ENCODE results near the gene FKBP1C.
"Not testable (repeated sequence)": the region's sequence is repeated elsewhere in the genome, so short reads cannot be mapped to it uniquely, and the experiment has no call there.

FKBP1C gene

DNA sequence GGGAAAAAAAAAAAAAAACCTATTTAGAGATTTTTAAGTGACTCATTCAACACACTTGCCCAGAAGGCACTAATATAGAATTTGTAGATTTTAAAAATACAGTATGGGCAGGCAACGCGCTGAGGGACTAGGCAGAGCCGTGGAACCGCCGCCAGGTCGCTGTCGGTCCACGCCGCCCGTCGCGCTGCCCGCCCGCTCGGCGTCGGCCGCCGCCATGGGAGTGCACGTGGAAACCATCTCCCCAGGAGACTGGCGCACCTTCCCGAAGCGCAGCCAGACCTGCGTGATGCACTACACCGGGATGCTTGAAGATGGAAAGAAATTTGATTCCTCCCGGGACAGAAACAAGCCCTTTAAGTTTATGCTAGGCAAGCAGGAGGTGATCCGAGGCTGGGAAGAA lies at the start of gene FKBP1C:
Gene FKBP1C (plus strand): TSS at position 127 of the 400 bp plus-strand sequence.
- DNase-seq (ENCODE audit: low read depth in 2 of 2, low spot score in 1 of 2) = not testable (repeated sequence)

DNA sequence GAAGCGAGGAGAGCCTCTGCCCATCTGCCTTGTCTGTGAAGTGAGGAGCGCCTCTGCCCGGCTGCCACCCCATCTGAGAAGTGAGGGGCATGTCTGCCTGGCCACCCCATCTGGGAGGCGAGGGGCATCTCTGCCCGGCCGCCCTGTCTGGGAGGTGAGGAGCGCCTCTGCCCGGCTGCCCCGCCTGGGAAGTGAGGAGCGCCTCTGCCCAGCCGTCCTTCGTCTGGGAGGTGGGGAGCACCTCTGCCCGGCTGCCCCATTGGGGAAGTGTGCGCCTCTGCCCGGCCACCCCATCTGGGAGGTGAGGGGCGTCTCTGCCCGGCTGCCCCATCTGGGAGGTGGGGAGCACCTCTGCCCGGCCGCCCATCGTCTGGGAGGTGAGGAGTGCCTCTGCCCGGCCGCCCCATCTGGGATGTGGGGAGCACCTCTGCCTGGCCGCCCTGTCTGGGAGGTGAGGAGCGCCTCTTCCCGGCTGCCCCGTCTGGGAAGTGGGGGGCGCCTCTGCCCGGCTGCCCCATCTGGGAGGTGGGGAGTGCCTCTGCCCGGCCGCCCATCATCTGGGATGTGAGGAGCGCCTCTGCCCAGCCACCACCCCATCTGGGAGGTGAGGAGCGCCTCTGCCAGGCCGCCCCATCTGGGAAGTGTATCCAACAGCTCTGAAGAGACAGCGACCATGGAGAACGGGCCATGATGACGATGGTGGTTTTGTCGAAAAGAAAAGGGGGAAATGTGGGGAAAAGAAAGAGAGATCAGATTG lies 47.0 kb upstream of the FKBP1C start:
- DNase-seq (ENCODE audit: low read depth in 2 of 2, low spot score in 1 of 2) = not testable (repeated sequence)

DNA sequence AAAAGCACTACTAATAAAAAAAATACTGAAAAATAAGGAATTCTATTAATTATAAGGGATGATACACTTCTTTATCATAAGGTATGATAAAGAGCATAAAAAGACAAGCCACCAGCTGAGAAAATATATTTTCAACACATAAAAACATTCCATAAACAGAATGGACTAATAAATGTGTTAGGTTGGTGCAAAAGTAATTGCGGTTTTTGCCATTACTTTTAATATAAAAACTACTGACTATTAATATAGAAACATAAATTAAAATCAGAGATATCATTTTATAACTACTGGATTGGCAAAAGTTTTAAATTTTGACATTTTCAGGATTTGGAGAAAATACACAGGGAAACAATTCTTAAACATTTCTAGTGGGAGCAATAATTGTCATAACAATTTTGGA lies 37.1 kb upstream of the FKBP1C start:
- DNase-seq (ENCODE audit: low read depth in 2 of 2, low spot score in 1 of 2) = no peak

DNA sequence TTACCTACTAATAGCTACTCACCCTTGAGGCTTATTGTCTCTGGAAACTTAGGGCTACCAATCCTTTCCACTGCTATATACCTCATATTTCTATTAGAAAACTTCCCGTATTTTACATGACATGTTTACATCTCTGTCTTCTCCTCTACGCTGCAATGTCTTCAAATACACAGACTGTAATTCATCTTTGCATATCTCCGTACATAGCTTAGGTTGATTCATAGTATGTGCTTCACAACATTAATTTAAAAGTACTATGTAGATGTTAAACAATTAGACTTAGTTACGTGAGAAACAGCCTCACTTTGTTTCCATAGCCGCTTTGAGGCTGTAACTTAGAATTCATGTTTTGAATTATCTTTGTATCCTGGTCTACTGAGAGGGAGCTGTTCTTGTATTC lies 35.1 kb upstream of the FKBP1C start:
- no peak for DNase-seq (ENCODE audit: low read depth in 2 of 2, low spot score in 1 of 2)

DNA sequence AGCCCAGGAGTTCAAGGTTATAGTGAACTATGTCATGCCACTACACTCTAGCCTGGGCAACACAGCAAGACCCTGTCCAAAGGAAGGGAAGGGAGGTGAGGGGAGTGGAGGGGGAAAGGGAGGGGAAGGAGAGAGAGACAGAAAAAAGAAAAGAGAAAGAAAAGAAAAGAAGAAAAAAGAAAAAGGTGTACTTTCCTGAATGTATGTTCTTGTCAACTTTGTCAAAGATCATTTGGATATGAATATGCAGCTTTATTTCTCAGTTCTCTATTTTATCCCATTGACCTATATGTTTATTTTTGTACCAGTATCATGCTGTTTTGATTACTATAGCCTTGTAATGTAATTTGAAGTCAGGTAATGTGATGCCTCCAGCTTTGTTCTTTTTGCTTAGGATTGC lies 30.9 kb upstream of the FKBP1C start:
- DNase-seq (ENCODE audit: low read depth in 2 of 2, low spot score in 1 of 2) = no peak

DNA sequence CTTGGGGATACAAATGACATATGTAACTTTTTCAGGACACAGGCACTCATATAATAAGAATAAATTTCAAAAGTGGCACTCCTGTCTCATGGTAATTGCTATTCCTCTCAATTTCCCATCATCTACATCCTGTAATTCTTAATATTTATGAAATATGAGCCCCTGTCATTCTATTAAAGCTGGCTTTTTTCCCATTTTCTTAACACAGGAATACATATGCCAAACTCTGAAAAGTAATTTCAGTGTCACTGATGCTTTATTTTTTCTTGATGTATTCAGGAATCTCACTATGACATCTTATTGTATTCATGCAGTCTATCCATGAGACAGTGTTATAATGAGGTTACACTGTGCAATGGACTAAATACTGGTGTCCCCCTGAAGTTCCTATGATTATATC lies 24.3 kb upstream of the FKBP1C start:
- DNase-seq (ENCODE audit: low read depth in 2 of 2, low spot score in 1 of 2) = no peak

DNA sequence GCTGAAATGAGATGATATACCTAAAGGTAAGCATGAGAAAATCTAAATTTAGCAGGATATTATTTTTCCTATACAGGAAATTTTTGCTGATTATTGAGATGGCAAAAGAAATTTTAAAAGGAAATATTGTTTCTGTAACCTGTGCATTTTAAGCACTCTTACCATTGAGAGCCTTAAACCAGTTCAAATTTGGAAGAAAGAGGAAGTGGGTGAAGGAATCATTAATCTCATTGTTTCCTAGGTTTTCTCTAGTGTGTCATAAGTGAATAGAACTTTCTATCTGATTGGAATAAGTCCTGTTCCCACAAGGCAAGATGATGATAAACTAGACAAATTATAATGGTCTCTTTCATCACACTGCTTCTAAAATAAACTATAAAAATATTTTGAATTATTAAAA lies 22.4 kb upstream of the FKBP1C start:
- no peak for DNase-seq (ENCODE audit: low read depth in 2 of 2, low spot score in 1 of 2)

DNA sequence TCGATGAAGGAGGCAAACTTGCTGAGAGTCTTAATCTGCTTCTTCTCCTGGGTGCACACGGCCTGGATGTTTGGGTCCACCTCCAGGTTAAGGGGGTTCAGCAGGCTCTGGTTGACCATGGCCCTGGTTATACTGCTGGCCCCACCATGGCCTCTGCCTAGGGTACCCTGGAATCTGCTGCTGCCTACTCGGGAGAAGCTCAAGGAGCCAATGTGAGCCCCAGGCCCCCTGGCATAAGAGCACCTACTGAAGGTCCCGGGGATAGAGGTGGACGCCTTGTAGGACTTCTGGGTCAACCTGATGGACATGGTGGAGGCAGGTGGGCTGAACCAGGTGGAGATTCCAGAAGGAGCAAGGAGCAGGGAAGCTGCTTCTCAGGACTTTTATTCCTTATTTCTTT lies 17.9 kb upstream of the FKBP1C start:
- DNase-seq (ENCODE audit: low read depth in 2 of 2, low spot score in 1 of 2) = no peak

DNA sequence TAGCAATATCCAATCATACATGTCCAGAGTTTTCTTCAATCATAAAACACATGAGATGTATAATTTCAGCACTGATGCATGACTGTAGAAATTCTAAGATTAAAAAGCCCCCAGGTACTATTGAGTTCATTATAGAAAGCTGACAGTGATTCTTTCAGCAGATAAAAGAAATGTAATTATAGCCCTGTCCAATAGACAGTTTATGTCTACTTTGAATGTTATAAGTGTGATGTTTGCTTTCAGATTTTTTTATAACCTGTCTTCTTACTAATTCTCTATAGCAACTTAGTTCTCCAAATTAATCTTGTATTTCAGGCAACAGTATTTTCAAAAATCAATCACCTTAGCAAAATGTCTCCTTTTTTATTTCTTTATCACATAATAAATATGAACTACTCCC lies 13.5 kb upstream of the FKBP1C start:
- no peak for DNase-seq (ENCODE audit: low read depth in 2 of 2, low spot score in 1 of 2)

DNA sequence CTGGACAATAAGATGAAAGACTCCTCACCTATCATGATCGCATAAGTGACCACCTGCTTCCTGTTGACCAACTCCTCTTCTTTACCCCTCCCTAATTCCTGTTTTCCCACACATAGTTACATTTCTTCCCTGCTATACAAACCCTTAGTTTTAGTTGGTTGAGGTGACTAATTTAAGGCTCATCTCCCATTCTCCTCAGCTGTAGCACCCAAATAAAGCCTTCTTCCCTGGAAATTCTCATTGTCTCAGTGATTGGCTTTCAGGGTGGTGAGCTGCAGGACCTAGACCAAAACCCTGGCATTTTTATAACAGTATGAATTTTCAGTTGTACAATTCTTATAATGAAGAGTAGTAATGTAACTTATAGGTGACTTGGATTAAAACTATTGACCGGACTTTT lies 2.1 kb downstream of the FKBP1C start:
- no peak for DNase-seq (ENCODE audit: low read depth in 2 of 2, low spot score in 1 of 2)

DNA sequence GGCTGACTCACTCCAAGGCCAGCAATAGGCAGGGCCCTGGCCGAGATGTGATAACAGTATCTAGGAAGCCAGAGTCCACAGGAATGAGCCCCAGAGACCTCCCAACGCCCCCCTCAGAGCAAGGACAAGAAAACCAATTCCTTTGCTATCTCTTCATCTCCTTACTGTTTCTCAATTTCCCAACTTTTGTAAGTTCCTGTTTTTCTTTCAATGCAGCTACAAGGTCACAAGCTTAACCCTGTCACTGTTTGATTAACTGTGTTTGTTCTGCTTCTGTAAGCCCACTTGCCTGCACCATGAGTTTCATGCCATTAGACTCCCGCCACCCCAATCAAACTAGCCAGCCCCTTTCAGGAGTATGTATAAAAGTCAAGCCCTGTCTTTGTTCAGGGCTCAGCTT lies 3.5 kb downstream of the FKBP1C start:
- no peak for DNase-seq (ENCODE audit: low read depth in 2 of 2, low spot score in 1 of 2)

DNA sequence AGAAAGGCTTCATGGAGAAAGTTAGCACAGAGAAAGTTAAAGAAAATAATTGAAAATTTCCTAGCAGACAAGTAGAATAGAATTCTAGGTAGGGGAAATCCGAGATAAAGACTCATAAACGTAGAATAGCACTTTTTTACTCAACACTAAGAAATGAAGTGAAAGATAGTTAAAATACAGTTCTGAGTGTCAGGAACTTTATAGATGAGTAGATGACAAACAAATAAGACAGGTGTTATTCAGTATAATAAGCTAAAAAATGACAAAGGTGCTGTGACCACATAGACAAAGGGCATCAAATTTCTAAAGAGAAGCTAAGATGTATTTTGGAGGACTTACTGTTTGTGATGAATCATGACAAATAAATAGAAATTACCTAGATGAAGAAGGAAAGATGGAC lies 12.9 kb downstream of the FKBP1C start:
- DNase-seq (ENCODE audit: low read depth in 2 of 2, low spot score in 1 of 2) = no peak

DNA sequence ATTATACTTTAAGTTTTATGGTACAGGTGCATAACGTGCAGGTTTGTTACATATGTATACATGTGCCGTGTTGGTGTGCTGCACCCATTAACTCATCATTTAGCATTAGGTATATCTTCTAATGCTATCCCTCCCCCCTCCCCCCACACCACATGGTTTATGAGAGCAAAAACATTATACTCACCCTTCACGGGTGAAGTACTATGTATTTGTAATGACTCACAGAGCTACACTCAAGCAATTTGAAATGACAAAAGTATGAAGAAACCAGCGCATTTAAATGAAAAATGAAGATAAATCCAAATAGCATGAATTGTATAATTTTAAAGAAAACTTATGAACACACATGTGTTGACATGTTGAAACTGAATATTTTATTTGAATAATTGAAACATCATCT lies 14.7 kb downstream of the FKBP1C start:
- DNase-seq (ENCODE audit: low read depth in 2 of 2, low spot score in 1 of 2) = not testable (repeated sequence)

DNA sequence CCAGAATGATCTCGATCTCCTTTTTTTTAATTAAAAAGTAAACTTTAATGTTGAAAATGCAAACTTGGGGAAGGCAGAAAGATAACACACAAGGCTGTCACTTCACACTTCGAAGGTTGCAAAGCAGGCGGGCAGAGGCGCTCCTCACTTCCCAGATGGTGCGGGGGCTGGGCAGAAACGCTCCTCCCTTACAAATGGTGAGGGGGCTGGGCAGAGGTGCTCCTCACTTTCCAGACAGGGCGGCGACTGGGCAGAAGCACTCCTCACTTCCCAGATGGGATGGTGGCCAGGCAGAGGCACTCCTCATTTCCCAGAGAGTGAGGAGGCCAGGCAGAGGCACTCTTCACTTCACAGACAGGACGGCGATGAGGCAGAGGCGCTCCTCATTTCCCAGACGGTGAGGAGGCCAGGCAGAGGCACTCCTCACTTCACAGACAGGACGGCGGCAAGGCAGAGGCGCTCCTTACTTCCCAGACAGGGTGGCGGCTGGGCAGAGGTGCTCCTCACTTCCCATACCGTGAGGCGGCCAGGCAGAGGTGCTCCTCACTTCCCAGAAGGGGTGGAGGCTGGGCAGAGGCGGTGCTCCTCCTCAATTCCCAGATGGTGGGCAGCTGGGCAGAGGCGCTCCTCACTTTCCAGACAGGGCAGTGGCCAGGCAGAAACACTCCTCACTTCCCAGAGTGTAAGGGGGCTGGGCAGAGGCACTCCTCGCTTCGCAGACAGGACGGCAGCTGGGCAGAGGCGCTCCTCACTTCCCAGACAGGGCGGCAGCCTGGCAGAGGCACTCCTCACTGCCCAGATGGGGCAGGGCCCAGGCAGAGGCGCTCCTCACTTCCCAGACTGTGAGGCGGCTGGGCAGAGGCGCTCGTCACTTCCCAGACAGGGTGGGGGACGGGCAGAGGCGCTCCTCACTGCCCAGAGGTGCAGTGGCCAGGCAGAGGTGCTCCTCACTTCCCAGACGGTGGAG lies 16.9 kb downstream of the FKBP1C start:
- DNase-seq (ENCODE audit: low read depth in 2 of 2, low spot score in 1 of 2) = not testable (repeated sequence)

DNA sequence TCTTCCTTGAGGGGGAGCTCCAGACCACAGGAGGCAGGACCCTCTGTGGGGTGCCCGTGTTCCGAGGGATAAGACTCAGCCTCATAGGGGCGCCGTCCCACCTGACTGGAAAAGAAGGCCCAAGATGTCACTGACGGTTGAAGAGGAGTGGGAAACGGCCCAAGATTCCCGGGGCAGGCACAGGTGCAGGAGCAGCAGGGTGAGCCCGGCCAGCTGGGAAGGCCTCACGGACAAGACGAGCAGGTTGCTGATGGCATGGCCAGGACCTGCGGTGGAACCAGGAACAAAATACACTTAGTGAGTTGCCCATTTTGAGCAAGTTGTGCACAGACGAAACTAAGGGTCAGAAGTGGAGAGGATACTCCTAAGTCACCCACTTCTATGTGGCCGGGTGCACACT lies 18.8 kb downstream of the FKBP1C start:
- not testable (repeated sequence) for DNase-seq (ENCODE audit: low read depth in 2 of 2, low spot score in 1 of 2)

DNA sequence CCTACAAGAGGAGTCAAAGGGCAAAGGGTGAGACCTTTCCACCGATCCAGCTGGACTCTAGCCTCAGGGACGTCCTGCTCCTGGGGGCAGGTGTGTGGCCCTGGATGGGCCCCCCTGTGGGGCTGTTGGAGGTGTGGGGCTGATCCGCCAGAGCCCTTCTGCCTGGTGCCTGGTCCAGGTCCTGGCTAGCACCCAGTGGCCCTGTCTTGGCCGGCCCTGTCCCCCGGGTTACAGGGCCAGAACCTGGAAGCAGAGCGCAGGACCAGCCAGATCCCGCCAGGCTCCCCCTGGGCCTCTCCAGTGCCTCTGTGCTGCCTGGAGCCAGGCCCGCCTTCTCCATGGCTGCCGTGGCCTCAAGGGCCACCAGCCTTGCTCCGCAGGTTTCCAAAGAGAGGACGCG lies 19.2 kb downstream of the FKBP1C start:
- not testable (repeated sequence) for DNase-seq (ENCODE audit: low read depth in 2 of 2, low spot score in 1 of 2)

DNA sequence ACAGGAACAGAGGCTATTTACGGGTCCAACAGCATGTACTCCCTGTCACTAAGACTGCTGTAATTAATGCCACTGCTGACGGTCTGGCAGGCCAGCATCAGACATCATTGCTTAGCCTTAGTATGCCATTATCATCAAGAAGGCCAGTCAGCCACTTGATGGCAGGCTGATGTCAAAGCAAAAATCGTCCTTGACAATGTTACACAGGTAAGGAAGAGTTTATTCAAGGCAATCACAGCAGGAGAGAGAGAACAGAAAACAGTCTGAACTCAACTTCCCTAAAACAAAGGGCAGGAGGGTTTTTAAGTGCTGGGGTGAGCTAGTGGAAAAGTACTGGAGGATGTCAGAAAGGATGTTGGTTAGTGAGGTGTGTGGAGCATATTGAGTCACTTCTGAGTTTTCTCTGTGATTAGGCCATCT lies 25.1 kb downstream of the FKBP1C start:
- DNase-seq (ENCODE audit: low read depth in 2 of 2, low spot score in 1 of 2) = no peak

DNA sequence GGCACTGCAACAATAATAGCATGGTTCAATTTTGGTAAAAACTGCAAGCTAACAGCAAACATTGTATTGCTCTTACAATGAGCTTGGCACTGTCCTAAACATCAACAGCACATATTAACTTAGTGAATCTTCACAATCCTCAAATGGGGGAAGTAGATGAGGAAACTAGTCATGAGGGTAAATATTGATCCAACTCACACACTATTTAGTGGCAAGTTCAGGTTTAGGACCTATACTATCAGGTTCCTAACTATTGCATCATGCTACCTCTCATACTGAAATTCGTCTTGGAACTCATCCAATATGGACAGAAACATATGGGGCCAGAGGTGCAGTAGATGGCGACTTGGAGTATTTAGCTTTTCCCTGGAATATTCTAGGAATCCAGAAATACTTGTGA lies 34.2 kb downstream of the FKBP1C start:
- no peak for DNase-seq (ENCODE audit: low read depth in 2 of 2, low spot score in 1 of 2)

DNA sequence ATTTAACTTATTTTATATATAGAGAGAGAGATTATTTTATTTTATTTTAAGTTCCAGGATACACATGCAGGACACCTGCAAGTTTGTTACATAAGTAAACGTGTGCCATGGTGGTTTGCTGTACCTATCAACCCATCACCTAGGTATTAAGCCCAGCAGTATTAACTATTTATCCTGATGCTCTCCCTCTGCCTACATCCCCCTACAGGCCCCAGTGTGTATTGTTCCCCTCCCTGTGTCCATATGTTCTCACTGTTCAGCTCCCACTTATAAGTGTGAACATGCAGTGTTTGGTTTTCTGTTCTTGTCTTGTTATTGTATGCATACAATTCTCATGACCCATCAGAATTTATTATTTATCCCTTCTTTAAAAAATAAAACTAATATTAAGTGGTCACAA lies 34.6 kb downstream of the FKBP1C start:
- DNase-seq (ENCODE audit: low read depth in 2 of 2, low spot score in 1 of 2) = no peak

DNA sequence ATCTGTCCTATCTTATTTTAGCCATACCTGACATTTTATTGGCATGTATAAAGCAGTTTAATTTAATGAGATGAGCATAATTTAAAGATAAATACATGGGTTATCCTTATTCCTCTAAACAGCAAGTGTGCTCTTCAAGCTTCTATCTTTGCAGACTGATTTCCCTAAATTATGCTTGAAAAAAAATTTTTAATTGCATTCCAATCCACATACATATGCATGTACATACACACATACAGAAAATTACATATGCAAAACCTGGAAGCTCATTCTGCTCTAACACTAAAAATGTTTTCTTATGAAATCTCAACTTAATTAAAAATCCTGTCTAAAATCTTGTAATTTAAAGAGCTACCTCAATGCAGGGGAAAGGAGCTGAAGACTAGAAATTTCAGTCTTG lies 35.3 kb downstream of the FKBP1C start:
- no peak for DNase-seq (ENCODE audit: low read depth in 2 of 2, low spot score in 1 of 2)

DNA sequence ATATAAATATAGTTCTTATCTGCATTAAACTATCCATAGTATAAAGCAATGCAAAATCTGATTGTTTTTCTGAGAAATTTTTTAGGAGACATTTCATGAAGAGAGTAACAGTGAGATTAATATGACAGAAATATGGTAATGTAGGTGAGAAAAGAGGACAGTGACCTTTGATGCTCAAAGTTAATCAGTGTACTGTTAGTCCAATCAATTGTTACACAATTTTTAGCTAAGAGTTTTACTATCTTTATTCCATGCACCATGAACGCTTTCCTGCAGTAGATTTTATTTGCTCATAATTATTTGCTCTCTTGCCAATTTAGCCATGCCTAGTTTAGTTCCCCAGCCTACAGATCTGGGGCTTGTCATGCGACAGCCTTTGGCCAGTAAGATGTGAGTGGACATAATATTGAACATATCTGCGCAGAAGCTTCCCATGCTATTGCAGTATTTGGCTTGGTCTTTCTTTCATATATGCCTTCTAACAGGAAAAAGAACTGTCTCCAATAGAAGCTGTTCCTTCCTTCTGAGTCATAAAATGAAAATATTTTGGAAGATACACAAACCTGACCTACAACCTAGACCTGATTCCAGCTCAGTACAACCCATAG lies 38.7 kb downstream of the FKBP1C start:
- no peak for DNase-seq (ENCODE audit: low read depth in 2 of 2, low spot score in 1 of 2)

DNA sequence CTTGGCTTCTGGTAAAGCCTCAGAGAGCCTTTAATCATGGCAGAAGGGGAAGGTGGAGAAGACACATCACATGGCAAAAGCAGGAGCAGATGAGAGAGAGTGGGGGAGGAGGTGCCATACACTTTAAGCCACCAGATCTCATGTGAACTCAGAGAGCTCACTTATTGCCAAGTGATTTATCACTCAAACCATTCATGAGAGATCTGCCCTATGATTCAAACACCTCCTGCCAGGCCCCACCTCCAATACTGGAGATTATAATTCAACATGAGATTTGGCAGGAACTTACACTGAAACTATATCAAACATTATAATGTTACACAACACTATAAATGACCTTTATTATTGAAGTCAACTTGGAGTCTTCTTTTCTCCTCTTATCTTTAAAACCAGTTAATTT lies 47.9 kb downstream of the FKBP1C start:
- no peak for DNase-seq (ENCODE audit: low read depth in 2 of 2, low spot score in 1 of 2)

Measured in stimulated activated CD8-positive, alpha-beta memory T cell treated with anti-CD3 and anti-CD28 coated beads, Interleukin-4, amount 100 ng/mL, for 4 hours (primary cell).